Anterior cingulate cortex (tissue), 58 donors: ENCODE results near the gene NCAM2.
"Not testable (repeated sequence)": the region's sequence is repeated elsewhere in the genome, so short reads cannot be mapped to it uniquely, and the experiment has no call there.

Experiments
- DNase-seq, 58 donors: peaks; one replicate each; lab custom pipeline; 2025; lab: John Stamatoyannopoulos, UW

NCAM2 gene

GRCh38 chr21:21096956-21097355 lies 98.7 kb downstream of the NCAM2 start:
- DNase-seq: peak in 1 of 58 donors; percentile 73

- DNase-seq: no peak
Measured at GRCh38 chr21:21097466-21097865, 99.3 kb downstream of the NCAM2 start.

- peak in 26 of 58 donors; percentile 4 to 80 (median 34) for DNase-seq
Measured at GRCh38 chr21:21101911-21102310, 103.7 kb downstream of the NCAM2 start.

- DNase-seq: no peak
Measured at GRCh38 chr21:21102896-21103295, 104.7 kb downstream of the NCAM2 start.

GRCh38 chr21:21103692-21104091 lies 105.5 kb downstream of the NCAM2 start:
- DNase-seq: no peak

- DNase-seq: no peak
Measured at GRCh38 chr21:21109736-21110135, 111.5 kb downstream of the NCAM2 start.

- DNase-seq: no peak
Measured at GRCh38 chr21:21111309-21111920, 113.2 kb downstream of the NCAM2 start.

GRCh38 chr21:21114461-21114860 lies 116.3 kb downstream of the NCAM2 start:
- DNase-seq: no peak

GRCh38 chr21:21119091-21119490 lies 120.9 kb downstream of the NCAM2 start:
- no peak for DNase-seq

- no peak for DNase-seq
Measured at GRCh38 chr21:21122680-21123079, 124.5 kb downstream of the NCAM2 start.

GRCh38 chr21:21132390-21132789 lies 134.2 kb downstream of the NCAM2 start:
- DNase-seq: no peak

GRCh38 chr21:21137986-21138385 lies 139.8 kb downstream of the NCAM2 start:
- DNase-seq: no peak

- no peak for DNase-seq
Measured at GRCh38 chr21:21146587-21147373, 148.6 kb downstream of the NCAM2 start.

- no peak for DNase-seq
Measured at GRCh38 chr21:21147374-21147745, 149.2 kb downstream of the NCAM2 start.

- DNase-seq: no peak
Measured at GRCh38 chr21:21148009-21148408, 149.8 kb downstream of the NCAM2 start.

GRCh38 chr21:21148514-21148913 lies 150.3 kb downstream of the NCAM2 start:
- DNase-seq: no peak

GRCh38 chr21:21149445-21149844 lies 151.2 kb downstream of the NCAM2 start:
- not testable (repeated sequence) for DNase-seq

GRCh38 chr21:21151231-21151630 lies 153.0 kb downstream of the NCAM2 start:
- DNase-seq: no peak

- DNase-seq: no peak
Measured at GRCh38 chr21:21156397-21156796, 158.2 kb downstream of the NCAM2 start.

GRCh38 chr21:21156957-21157356 lies 158.7 kb downstream of the NCAM2 start:
- DNase-seq: no peak

- no peak for DNase-seq
Measured at GRCh38 chr21:21158376-21158918, 160.2 kb downstream of the NCAM2 start.
